ENCODE data around the gene RASA3. TPM values are rescaled to one million over a fixed set of nuclear protein-coding genes. Genes with fewer than 3 reads are reported as not detected.

The RASA3 gene
- total RNA-seq, 2 experiments from 2014 or later = 28.9 to 32.3 TPM

GRCh38 chr13:113938246-113938645, 194.2 kb downstream of the RASA3 start:
- CTCF ChIA-PET = interaction anchor here (1.5 kb wide), 1 partner anchor 12 kb away, joined by 5 read pairs; no protein-coding TSS in a partner anchor

GRCh38 chr13:113937527-113938180, 194.8 kb downstream of the RASA3 start:
- no peak for DNase-seq
- CTCF ChIA-PET = interaction anchor here (1.5 kb wide), 1 partner anchor 11 kb away, joined by 5 read pairs; no protein-coding TSS in a partner anchor
- no peak for ATAC-seq
- Mint-ChIP-seq H3K36me3 (ENCODE audit: low read depth) (no peaks in the 10 kb centered on the region), H3K27ac (no peak overlapping the region), H3K27me3 (peaks cover 1% of the 10 kb centered on the region), H3K4me3 (no peak overlapping the region), H3K9me3 (no peaks in the 10 kb centered on the region), H3K4me1 (ENCODE audit: low read depth) (no peaks in the 10 kb centered on the region)
- intact Hi-C loops (cut with micrococcal nuclease) = no loop called here
- POLR2A ChIA-PET = no interaction called here
- TF ChIP-seq CTCF (IDR thresholded peaks at IDR 0.05) = no peak

More at GRCh38 chr13:113938246-113938645, 194.2 kb downstream of the RASA3 start:
- Mint-ChIP-seq H3K27ac (no peak overlapping the region), H3K36me3 (ENCODE audit: low read depth) (no peaks in the 10 kb centered on the region), H3K27me3 (no peaks in the 10 kb centered on the region), H3K9me3 (no peaks in the 10 kb centered on the region), H3K4me1 (ENCODE audit: low read depth) (no peaks in the 10 kb centered on the region), H3K4me3 (no peak overlapping the region)
- POLR2A ChIA-PET = interaction anchor here (0.9 to 1.1 kb wide), 2 partner anchors 8 to 25 kb away, joined by 3 read pairs; no protein-coding TSS in a partner anchor
- TF ChIP-seq CTCF (IDR thresholded peaks at IDR 0.05) = no peak
- DNase-seq (no peak), ATAC-seq (no peak)
- intact Hi-C loops (cut with micrococcal nuclease) = no loop called here

- ChIA-PET CTCF (no interaction called here), POLR2A (interaction anchor here (1.1 kb wide), 1 partner anchor 10 kb away, joined by 3 read pairs; no protein-coding TSS in a partner anchor)
- TF ChIP-seq CTCF (IDR thresholded peaks at IDR 0.05) = no peak
- Mint-ChIP-seq H3K4me1 (ENCODE audit: low read depth) (no peaks in the 10 kb centered on the region), H3K27ac (no peak overlapping the region), H3K4me3 (no peak overlapping the region), H3K27me3 (peaks cover 1% of the 10 kb centered on the region), H3K36me3 (ENCODE audit: low read depth) (no peaks in the 10 kb centered on the region), H3K9me3 (no peaks in the 10 kb centered on the region)
- no peak for ATAC-seq
- DNase-seq = no peak
- intact Hi-C loops (cut with micrococcal nuclease) = no loop called here
Observed at GRCh38 chr13:113937073-113937472, 195.3 kb downstream of the RASA3 start.

GRCh38 chr13:113936166-113936965, 196.1 kb downstream of the RASA3 start:
- POLR2A ChIA-PET = interaction anchor here (1.1 kb wide), 1 partner anchor 9 kb away, joined by 3 read pairs; no protein-coding TSS in a partner anchor
- CTCF ChIA-PET = no interaction called here
- peaks cover 1% of the 10 kb centered on the region for H3K27me3 Mint-ChIP-seq
- no peaks in the 10 kb centered on the region for H3K9me3 Mint-ChIP-seq
- ATAC-seq (no peak), DNase-seq (no peak)
- no peak for TF ChIP-seq CTCF (IDR thresholded peaks at IDR 0.05)
- no peaks in the 10 kb centered on the region for H3K36me3 Mint-ChIP-seq (ENCODE audit: low read depth)
- H3K4me1 Mint-ChIP-seq (ENCODE audit: low read depth) = peaks cover 3% of the 10 kb centered on the region
- intact Hi-C loops (cut with micrococcal nuclease) = no loop called here
- H3K27ac Mint-ChIP-seq = no peak overlapping the region
- H3K4me3 Mint-ChIP-seq = no peak overlapping the region

Data from activated CD8-positive, alpha-beta T cell treated with anti-CD3 and anti-CD28 coated beads for 36 hours (primary cell).